PC-9 (cell line): ENCODE data around the gene P2RX6. TPM values are rescaled to one million over a fixed set of nuclear protein-coding genes. Genes with fewer than 3 reads are reported as not detected.

Experiments
- BruUV-seq: library from RNA; stranded (reverse); fragments of 400-500 nt; replicated peaks from 2 replicates; lab custom pipeline; 2021; lab: Mats Ljungman, UMichigan
- CTCF ChIA-PET: fragments of 300-600 bp; sonication (Branson Sonifier 250); formaldehyde crosslinking; loops from one replicate; lab custom pipeline; 2022; ENCODE audit warnings: antibody characterized with exemption; lab: Charles Lee
- POLR2A ChIA-PET: fragments of 300-600 bp; sonication (Branson Sonifier 250); formaldehyde crosslinking; loops from one replicate; lab custom pipeline; 2022; ENCODE audit warnings: antibody characterized with exemption; ENCODE audit not compliant: unreplicated experiment; lab: Charles Lee
- DNase-seq, 2 experiments: peaks; one replicate each; pipeline versions ENCODE4 v3.0.0 to v3.0.0-alpha.2; 2015 to 2022; ENCODE audit warnings: mixed read lengths in 1 of 2
- H2AFZ ChIP-seq: fragments of 200-600 bp; sonication (generic); 2 replicates; pipeline ENCODE4 v1.8.1; 2017; ENCODE audit warnings: antibody characterized with exemption
- H3F3A ChIP-seq: fragments of 200-600 bp; sonication (generic); 2 replicates; pipeline ENCODE4 v1.8.1; 2017; ENCODE audit warnings: antibody characterized with exemption, mild to moderate bottlenecking, low read depth; ENCODE audit not compliant: insufficient read depth
- H3K27ac ChIP-seq: fragments of 200-600 bp; sonication (generic); 2 replicates; pipeline ENCODE4 v1.6.1; 2016; ENCODE audit warnings: mixed run types
- H3K27me3 ChIP-seq: fragments of 200-600 bp; sonication (generic); 2 replicates; pipeline ENCODE4 v1.6.1; 2016; ENCODE audit warnings: low read depth, mixed run types; ENCODE audit not compliant: insufficient read depth
- H3K36me3 ChIP-seq: fragments of 200-600 bp; sonication (generic); 2 replicates; pipeline ENCODE4 v1.6.1; 2016; ENCODE audit warnings: low read depth, mixed run types
- H3K4me1 ChIP-seq: fragments of 200-600 bp; sonication (generic); replicated peaks from 2 replicates; pipeline ENCODE4 v1.6.1; 2016; ENCODE audit warnings: mixed run types; ENCODE audit not compliant: insufficient read depth
- H3K4me2 ChIP-seq: fragments of 200-600 bp; sonication (generic); 2 replicates; pipeline ENCODE4 v1.6.1; 2017; ENCODE audit warnings: mixed run types
- H3K4me3 ChIP-seq: fragments of 200-600 bp; sonication (generic); 2 replicates; pipeline ENCODE4 v1.6.1; 2016; ENCODE audit warnings: mixed run types
- H3K79me2 ChIP-seq: fragments of 200-600 bp; sonication (generic); 2 replicates; pipeline ENCODE4 v1.6.1; 2017; ENCODE audit warnings: low read depth, mixed run types
- H3K9me2 ChIP-seq: fragments of 200-600 bp; sonication (generic); 2 replicates; pipeline ENCODE4 v1.8.1; 2017; ENCODE audit warnings: mild to moderate bottlenecking; ENCODE audit not compliant: insufficient read depth
- H3K9me3 ChIP-seq: fragments of 200-600 bp; sonication (generic); 2 replicates; pipeline ENCODE4 v1.8.1; 2016; ENCODE audit warnings: low read depth; ENCODE audit not compliant: insufficient read depth
- H4K20me1 ChIP-seq: fragments of 200-600 bp; sonication (generic); 2 replicates; pipeline ENCODE4 v1.8.1; 2017; ENCODE audit not compliant: insufficient read depth
- EZH2 ChIP-seq: fragments of 200-600 bp; sonication (generic); IDR thresholded peaks from 2 replicates; pipeline ENCODE4 v1.8.0; 2017; ENCODE audit warnings: antibody characterized with exemption, low read depth
- intact Hi-C: fragments of 100-400 bp; cut with micrococcal nuclease; formaldehyde crosslinking; loops from one replicate; pipeline ENCODE4 v1.10.0; 2022; ENCODE audit not compliant: unreplicated experiment
- total RNA-seq: library from RNA; stranded (reverse); gene quantifications from 2 replicates; pipeline ENCODE4 v1.2.3, GENCODE V29; 2021
- TF ChIP-seq, protein P1 (sequence below): fragments of 200-600 bp; sonication (generic); conservative IDR thresholded peaks from 2 replicates; pipeline ENCODE4 v1.6.1; 2017; ENCODE audit warnings: mixed run types, antibody characterized with exemption, mild to moderate bottlenecking, moderate library complexity

P2RX6 gene
- total RNA-seq, 1 experiment from 2014 or later, result 2.7 TPM

GRCh38 chr22:20972933-20973577 is 41.9 kb upstream of the P2RX6 start:
- TF ChIP-seq EZH2, result no peak
- TF ChIP-seq, protein P1, sequence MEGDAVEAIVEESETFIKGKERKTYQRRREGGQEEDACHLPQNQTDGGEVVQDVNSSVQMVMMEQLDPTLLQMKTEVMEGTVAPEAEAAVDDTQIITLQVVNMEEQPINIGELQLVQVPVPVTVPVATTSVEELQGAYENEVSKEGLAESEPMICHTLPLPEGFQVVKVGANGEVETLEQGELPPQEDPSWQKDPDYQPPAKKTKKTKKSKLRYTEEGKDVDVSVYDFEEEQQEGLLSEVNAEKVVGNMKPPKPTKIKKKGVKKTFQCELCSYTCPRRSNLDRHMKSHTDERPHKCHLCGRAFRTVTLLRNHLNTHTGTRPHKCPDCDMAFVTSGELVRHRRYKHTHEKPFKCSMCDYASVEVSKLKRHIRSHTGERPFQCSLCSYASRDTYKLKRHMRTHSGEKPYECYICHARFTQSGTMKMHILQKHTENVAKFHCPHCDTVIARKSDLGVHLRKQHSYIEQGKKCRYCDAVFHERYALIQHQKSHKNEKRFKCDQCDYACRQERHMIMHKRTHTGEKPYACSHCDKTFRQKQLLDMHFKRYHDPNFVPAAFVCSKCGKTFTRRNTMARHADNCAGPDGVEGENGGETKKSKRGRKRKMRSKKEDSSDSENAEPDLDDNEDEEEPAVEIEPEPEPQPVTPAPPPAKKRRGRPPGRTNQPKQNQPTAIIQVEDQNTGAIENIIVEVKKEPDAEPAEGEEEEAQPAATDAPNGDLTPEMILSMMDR, result no peak
- ChIA-PET CTCF (interaction anchor here (0.7 kb wide), 1 partner anchor 15 kb away, joined by 7 read pairs; no protein-coding TSS in a partner anchor), POLR2A (interaction anchor here (0.7 kb wide), 3 partner anchors 13 to 30 kb away, joined by 4 to 8 read pairs (median 5); no protein-coding TSS in a partner anchor)

GRCh38 chr22:20973634-20974286 is 41.2 kb upstream of the P2RX6 start:
- ChIA-PET CTCF (no interaction called here), POLR2A (no interaction called here)
- Histone ChIP-seq H4K20me1 (no peaks in the 10 kb centered on the region), H3K27ac (no peak overlapping the region), H2AFZ (no peak overlapping the region), H3K4me2 (no peak overlapping the region), H3K9me3 (peaks cover 5% of the 10 kb centered on the region; the same call in 1 of the 2 replicates), H3K4me1 (no peaks in the 10 kb centered on the region), H3K36me3 (no peaks in the 10 kb centered on the region), H3F3A (no peaks in the 10 kb centered on the region), H3K27me3 (no peaks in the 10 kb centered on the region), H3K9me2 (no peaks in the 10 kb centered on the region), H3K79me2 (no peaks in the 10 kb centered on the region), H3K4me3 (no peak overlapping the region)
- intact Hi-C loops, result no loop called here
- no peak for DNase-seq
- no peak for TF ChIP-seq EZH2
- TF ChIP-seq, protein P1, result no peak
- no TSS peak for BruUV-seq

More at GRCh38 chr22:20972933-20973577, 41.9 kb upstream of the P2RX6 start:
- DNase-seq, result no peak
- Histone ChIP-seq H3K9me3 (no peaks in the 10 kb centered on the region), H3K79me2 (no peaks in the 10 kb centered on the region), H3K4me1 (no peaks in the 10 kb centered on the region), H3K4me3 (no peak overlapping the region), H3K27ac (no peak overlapping the region), H3K9me2 (no peaks in the 10 kb centered on the region), H4K20me1 (no peaks in the 10 kb centered on the region), H3K27me3 (no peaks in the 10 kb centered on the region), H2AFZ (no peak overlapping the region), H3K36me3 (no peaks in the 10 kb centered on the region), H3F3A (no peaks in the 10 kb centered on the region), H3K4me2 (no peak overlapping the region)
- intact Hi-C loops, result no loop called here
- no TSS peak for BruUV-seq

DNA sequence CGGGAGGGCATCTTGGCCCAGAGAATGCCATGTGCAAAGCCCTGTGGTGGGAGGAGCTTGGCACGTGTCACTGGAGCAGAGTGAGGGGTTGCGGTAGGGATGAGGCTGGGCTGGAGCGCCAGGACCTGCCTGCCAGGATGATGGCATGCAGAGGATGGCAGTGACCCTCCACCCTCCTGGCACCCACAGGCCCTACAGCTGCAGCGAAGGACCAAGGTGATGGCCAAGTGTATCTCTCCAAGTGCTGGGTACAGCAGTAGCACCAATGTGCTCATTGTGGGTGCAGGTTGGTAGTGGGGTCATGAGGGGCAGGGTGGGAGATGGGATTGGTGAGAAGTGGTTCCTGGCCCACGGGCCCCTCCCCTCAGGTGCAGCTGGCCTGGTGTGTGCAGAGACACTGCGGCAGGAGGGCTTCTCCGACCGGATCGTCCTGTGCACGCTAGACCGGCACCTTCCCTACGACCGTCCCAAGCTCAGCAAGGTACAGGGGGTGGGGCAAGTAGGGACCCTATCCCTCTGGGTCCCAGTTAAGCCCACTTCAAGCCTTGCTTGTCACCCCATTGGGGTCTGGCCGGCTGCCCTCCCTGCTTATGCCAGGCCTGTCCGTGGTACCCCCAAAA is 40.5 kb upstream of the P2RX6 start:
- Histone ChIP-seq H3K9me2 (no peaks in the 10 kb centered on the region), H4K20me1 (no peaks in the 10 kb centered on the region), H3K79me2 (no peaks in the 10 kb centered on the region), H3K9me3 (peaks cover 5% of the 10 kb centered on the region; the same call in 1 of the 2 replicates), H3K4me3 (no peak overlapping the region), H2AFZ (no peak overlapping the region), H3K4me2 (no peak overlapping the region), H3F3A (no peaks in the 10 kb centered on the region), H3K27ac (no peak overlapping the region), H3K27me3 (no peaks in the 10 kb centered on the region), H3K4me1 (no peaks in the 10 kb centered on the region), H3K36me3 (no peaks in the 10 kb centered on the region)
- TF ChIP-seq EZH2, result no peak
- TF ChIP-seq, protein P1, result no peak
- DNase-seq, result no peak
- ChIA-PET CTCF (no interaction called here), POLR2A (interaction anchor here (0.7 kb wide), 1 partner anchor 82 kb away, joined by 3 read pairs; no protein-coding TSS in a partner anchor)
- intact Hi-C loops, result no loop called here
- BruUV-seq, result no TSS peak
